ENCODE results near the gene MMP2.

DNA sequence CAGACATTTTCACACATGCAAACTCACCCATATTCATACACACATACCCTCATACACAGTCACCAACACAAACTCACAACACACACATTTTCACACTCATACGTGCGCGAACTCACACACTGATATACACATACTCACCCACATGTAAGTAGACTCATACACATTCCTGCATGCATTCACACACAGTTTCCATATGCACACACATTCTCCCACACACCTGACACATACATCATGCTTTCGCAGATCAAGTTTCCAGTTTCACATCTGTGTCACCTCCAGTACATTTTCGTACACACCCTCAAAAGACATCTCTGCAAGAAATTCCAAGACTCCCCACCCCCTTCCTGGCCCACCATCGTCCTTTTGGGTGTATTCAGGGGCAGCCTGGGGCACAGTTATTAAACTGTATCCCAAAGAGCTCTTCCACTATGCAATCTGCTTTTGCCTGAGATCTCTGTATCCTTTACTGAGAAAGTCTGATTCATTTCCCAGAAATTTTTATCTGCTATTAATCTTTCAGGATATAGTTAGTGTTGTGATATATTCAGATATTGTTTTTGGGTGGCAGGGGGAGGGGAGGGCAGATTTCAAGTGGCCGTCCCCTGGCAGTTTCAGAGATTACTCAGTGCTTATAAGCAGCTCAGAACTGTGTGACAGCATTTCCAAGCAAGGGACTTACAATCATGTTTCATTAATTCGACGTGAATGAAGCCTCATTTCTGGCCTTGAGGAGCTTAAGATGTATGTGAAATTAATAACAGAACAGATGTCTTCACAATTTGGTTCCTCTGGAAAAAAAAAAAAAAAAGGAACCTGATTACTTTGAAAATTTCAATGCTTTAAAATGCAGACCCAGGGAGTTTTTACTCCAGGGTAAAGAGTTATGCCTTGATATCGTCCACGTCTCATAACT is 35.3 kb upstream of the MMP2 start:
- TF ChIP-seq EP300 (IDR thresholded peaks at IDR 0.05) (no peak), CTCF (IDR thresholded peaks at IDR 0.05) (no peak), POLR2A (IDR thresholded peaks at IDR 0.05) (no peak)
